Neutrophil (primary cell): ENCODE data around the gene CIBAR2.

Source experiments
- H3K27ac ChIP-seq: fragments of 200-600 bp; sonication (generic); 2 replicates; pipeline ENCODE4 v1.5.1; 2016; ENCODE audit warnings: mild to moderate bottlenecking, moderate library complexity
- H3K27me3 ChIP-seq: fragments of 200-600 bp; sonication (generic); 2 replicates; pipeline ENCODE4 v1.6.0; 2016; ENCODE audit warnings: mild to moderate bottlenecking
- H3K36me3 ChIP-seq: fragments of 200-600 bp; sonication (generic); 2 replicates; pipeline ENCODE4 v1.5.1; 2017
- H3K4me1 ChIP-seq, 2 experiments: fragments of 200-600 bp in 1 of 2; sonication (generic) in 1 of 2; 1 replicate in 1 of 2; 2 replicates in 1 of 2; pipeline versions ENCODE4 v1.5.1 to v1.6.1; 2013 to 2016; ENCODE audit warnings: low read depth in 1 of 2, low read length in 1 of 2, mild to moderate bottlenecking in 1 of 2, moderate library complexity in 1 of 2; ENCODE audit not compliant: control insufficient read depth in 1 of 2, insufficient read depth in 1 of 2
- H3K4me3 ChIP-seq, 2 experiments: fragments of 200-600 bp in 1 of 2; sonication (generic) in 1 of 2; 1 replicate in 1 of 2; 2 replicates in 1 of 2; pipeline ENCODE4 v1.5.1; 2013 to 2016; ENCODE audit warnings: low read depth in 1 of 2, low read length in 1 of 2, mild to moderate bottlenecking in 1 of 2, moderate library complexity in 1 of 2
- H3K9me3 ChIP-seq: fragments of 200-600 bp; sonication (generic); 2 replicates; pipeline ENCODE4 v1.5.1; 2016
- TF ChIP-seq, protein P1 (sequence below): fragments of 200-600 bp; sonication (generic); IDR thresholded peaks from 2 replicates; pipeline ENCODE4 v1.5.1; 2016; ENCODE audit warnings: antibody characterized with exemption

Gene CIBAR2

GRCh38 chr16:85138825-85139627, 26.8 kb upstream of the CIBAR2 start:
- Histone ChIP-seq H3K4me3 (no peak overlapping the region), H3K9me3 (no peaks in the 10 kb centered on the region), H3K4me1 (no peaks in the 10 kb centered on the region), H3K36me3 (no peaks in the 10 kb centered on the region), H3K27ac (no peak overlapping the region), H3K27me3 (peaks cover 92% of the 10 kb centered on the region)
- TF ChIP-seq, protein P1, sequence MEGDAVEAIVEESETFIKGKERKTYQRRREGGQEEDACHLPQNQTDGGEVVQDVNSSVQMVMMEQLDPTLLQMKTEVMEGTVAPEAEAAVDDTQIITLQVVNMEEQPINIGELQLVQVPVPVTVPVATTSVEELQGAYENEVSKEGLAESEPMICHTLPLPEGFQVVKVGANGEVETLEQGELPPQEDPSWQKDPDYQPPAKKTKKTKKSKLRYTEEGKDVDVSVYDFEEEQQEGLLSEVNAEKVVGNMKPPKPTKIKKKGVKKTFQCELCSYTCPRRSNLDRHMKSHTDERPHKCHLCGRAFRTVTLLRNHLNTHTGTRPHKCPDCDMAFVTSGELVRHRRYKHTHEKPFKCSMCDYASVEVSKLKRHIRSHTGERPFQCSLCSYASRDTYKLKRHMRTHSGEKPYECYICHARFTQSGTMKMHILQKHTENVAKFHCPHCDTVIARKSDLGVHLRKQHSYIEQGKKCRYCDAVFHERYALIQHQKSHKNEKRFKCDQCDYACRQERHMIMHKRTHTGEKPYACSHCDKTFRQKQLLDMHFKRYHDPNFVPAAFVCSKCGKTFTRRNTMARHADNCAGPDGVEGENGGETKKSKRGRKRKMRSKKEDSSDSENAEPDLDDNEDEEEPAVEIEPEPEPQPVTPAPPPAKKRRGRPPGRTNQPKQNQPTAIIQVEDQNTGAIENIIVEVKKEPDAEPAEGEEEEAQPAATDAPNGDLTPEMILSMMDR, result no peak

- no peak overlapping the region for H3K4me3 ChIP-seq
- peaks cover 92% of the 10 kb centered on the region for H3K27me3 ChIP-seq
- no peaks in the 10 kb centered on the region for H3K36me3 ChIP-seq
- TF ChIP-seq, protein P1, result no peak
- no peak overlapping the region for H3K27ac ChIP-seq
- no peaks in the 10 kb centered on the region for H3K9me3 ChIP-seq
- H3K4me1 ChIP-seq, result no peaks in the 10 kb centered on the region
Measured at GRCh38 chr16:85138073-85138824, 26.0 kb upstream of the CIBAR2 start.

DNA sequence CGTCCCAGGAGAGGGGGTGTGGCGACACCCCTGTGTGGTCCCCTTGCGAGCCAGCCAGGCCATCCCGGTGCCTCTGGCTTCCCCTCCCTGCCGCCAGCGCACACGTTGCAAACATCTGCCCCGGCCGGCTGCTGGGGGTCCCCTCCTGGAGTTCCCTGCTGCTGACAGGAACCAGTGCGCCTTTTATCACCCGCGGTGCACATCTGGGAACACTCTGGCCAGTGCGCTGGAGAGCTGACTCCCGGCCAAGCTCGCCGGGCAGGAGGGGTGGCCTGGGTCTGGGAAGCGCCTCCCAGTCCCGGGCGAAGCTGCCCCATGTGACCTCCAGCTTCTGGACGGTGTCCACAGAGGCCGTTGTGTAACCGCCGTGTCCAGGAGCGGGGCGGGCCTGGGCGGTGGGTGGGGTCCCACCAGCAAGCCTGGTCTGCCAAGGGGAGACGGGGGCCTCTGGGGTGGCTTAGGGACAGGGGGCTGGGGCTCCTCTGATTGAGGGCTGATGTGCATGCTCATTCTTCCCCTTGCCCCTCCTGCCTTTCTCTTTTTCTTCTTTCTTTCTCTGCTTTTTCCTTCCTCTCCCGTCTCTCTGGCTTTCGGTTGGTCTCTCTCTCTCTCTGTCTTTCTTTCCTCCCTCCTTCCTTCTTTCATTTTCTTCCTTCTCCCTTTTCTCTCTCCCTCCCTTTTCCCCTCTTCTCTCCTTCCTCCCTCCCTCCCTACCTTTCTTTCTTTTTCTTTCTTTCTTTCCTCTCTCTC, 25.2 kb upstream of the CIBAR2 start:
- Histone ChIP-seq H3K27ac (no peak overlapping the region), H3K36me3 (no peaks in the 10 kb centered on the region), H3K27me3 (peaks cover 89% of the 10 kb centered on the region), H3K4me1 (no peaks in the 10 kb centered on the region), H3K9me3 (no peaks in the 10 kb centered on the region), H3K4me3 (no peak overlapping the region)
- TF ChIP-seq, protein P1, result no peak

DNA sequence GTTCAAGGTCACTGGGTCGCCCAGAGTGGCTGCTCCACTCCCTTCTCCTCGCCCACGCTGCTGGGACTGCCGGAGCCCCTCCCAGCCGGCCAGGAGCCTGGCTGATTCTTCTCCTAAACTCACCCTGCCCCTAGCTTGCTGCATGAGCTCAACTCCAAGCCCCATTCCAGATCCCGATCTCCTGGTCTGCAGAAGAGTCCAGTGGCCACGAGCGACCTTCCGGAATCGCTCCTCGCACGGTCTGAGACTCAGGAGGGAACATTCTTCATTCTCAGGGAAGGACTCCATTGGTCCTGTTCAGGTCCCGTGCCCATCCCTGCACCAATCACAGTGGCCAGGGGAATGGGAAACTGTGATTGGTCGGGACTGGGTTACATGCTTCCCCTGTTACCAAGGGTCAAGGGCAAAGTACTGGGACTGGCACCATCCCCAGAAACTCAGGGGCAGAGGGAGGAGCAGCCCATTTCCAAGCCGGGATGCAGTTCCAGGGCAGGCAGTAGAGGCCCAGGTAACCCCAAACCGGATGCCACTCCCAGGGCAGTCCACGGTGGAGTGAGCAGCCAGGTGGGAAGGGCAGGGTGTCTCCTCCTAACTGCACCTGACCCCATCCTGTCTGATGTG, 24.5 kb upstream of the CIBAR2 start:
- H3K4me1 ChIP-seq, result no peaks in the 10 kb centered on the region
- H3K27ac ChIP-seq, result no peak overlapping the region
- no peaks in the 10 kb centered on the region for H3K36me3 ChIP-seq
- TF ChIP-seq, protein P1, result no peak
- no peaks in the 10 kb centered on the region for H3K9me3 ChIP-seq
- peaks cover 82% of the 10 kb centered on the region for H3K27me3 ChIP-seq
- no peak overlapping the region for H3K4me3 ChIP-seq

DNA sequence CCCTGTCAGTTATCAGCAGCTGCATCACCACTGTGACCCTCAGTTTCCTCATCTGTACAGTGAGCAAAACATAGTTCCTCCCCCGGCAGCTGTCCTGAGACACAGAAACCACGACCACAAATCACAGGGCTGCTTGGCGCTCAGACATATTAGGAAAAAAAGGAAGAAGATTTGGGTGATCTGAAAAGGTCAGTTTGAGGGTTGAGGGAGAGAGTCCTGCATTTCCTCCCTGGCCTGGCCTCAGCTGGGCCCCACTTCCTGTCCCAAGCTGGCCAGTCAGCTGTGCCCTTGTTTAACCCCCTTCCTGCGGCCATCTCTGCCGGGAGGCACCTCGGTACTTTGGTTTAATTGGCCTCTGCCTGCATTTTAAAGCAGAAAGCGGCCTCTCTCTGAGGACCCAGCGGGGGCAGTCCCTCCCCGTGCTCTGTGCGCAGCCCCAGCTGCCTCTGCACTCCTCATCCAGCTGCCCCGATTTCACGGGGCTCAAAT, 24.0 kb upstream of the CIBAR2 start:
- H3K27me3 ChIP-seq, result peaks cover 78% of the 10 kb centered on the region
- H3K9me3 ChIP-seq, result no peaks in the 10 kb centered on the region
- TF ChIP-seq, protein P1, result no peak
- no peaks in the 10 kb centered on the region for H3K4me1 ChIP-seq
- H3K27ac ChIP-seq, result no peak overlapping the region
- H3K4me3 ChIP-seq, result no peak overlapping the region
- H3K36me3 ChIP-seq, result no peaks in the 10 kb centered on the region
